Measurements from ENCODE around the gene RGL1.
"Not testable (repeated sequence)": the region's sequence is repeated elsewhere in the genome, so short reads cannot be mapped to it uniquely, and the experiment has no call there.

The RGL1 gene

GRCh38 chr1:183785921-183786320, 19.0 kb upstream of the RGL1 start:
- not testable (repeated sequence) for DNase-seq (ENCODE audit: low read depth in 2 of 2)

- DNase-seq (ENCODE audit: low read depth in 2 of 2) = no peak
These were observed 17.2 kb upstream of the RGL1 start for GRCh38 chr1:183787704-183788103.

- no peak for DNase-seq (ENCODE audit: low read depth in 2 of 2)
These were observed 13.6 kb upstream of the RGL1 start for GRCh38 chr1:183791319-183791718.

GRCh38 chr1:183792300-183792699, 12.6 kb upstream of the RGL1 start:
- no peak for DNase-seq (ENCODE audit: low read depth in 2 of 2)

GRCh38 chr1:183794088-183794487, 10.8 kb upstream of the RGL1 start:
- no peak for DNase-seq (ENCODE audit: low read depth in 2 of 2)

GRCh38 chr1:183800449-183800848, 4.5 kb upstream of the RGL1 start:
- no peak for DNase-seq (ENCODE audit: low read depth in 2 of 2)

- DNase-seq (ENCODE audit: low read depth in 2 of 2) = no peak
These were observed 3.3 kb upstream of the RGL1 start for GRCh38 chr1:183801649-183802048.

GRCh38 chr1:183804387-183804786, 533 bp upstream of the RGL1 start:
- no peak for DNase-seq (ENCODE audit: low read depth in 2 of 2)

GRCh38 chr1:183806125-183806524, 1.2 kb downstream of the RGL1 start:
- DNase-seq (ENCODE audit: low read depth in 2 of 2) = no peak

GRCh38 chr1:183806675-183807074, 1.8 kb downstream of the RGL1 start:
- DNase-seq (ENCODE audit: low read depth in 2 of 2) = no peak

GRCh38 chr1:183807549-183808168, 2.7 kb downstream of the RGL1 start:
- DNase-seq (ENCODE audit: low read depth in 2 of 2) = no peak

GRCh38 chr1:183808296-183809027, 3.5 kb downstream of the RGL1 start:
- DNase-seq (ENCODE audit: low read depth in 2 of 2) = no peak

GRCh38 chr1:183810121-183810520, 5.2 kb downstream of the RGL1 start:
- no peak for DNase-seq (ENCODE audit: low read depth in 2 of 2)

- DNase-seq (ENCODE audit: low read depth in 2 of 2) = no peak
These were observed 6.0 kb downstream of the RGL1 start for GRCh38 chr1:183810756-183811544.

GRCh38 chr1:183812128-183812527, 7.2 kb downstream of the RGL1 start:
- DNase-seq (ENCODE audit: low read depth in 2 of 2) = no peak

GRCh38 chr1:183812686-183813569, 8.0 kb downstream of the RGL1 start:
- no peak for DNase-seq (ENCODE audit: low read depth in 2 of 2)

- DNase-seq (ENCODE audit: low read depth in 2 of 2) = no peak
These were observed 9.3 kb downstream of the RGL1 start for GRCh38 chr1:183814121-183814681.

- DNase-seq (ENCODE audit: low read depth in 2 of 2) = no peak
These were observed 11.2 kb downstream of the RGL1 start for GRCh38 chr1:183816110-183816509.

- no peak for DNase-seq (ENCODE audit: low read depth in 2 of 2)
These were observed 12.8 kb downstream of the RGL1 start for GRCh38 chr1:183817576-183818288.

GRCh38 chr1:183819059-183819458, 14.1 kb downstream of the RGL1 start:
- DNase-seq (ENCODE audit: low read depth in 2 of 2) = no peak

Measured in stimulated activated CD4-positive, alpha-beta T cell treated with anti-CD3 and anti-CD28 coated beads, Interleukin-4, amount 100 ng/mL, for 48 hours (primary cell).